Transverse colon (tissue), 4 donors: ENCODE data around the gene ATE1. TPM values are rescaled to one million over a fixed set of nuclear protein-coding genes. Genes with fewer than 3 reads are reported as not detected.

Source experiments
- DNase-seq: peaks from one replicate; pipeline ENCODE4 v3.0.0-alpha.2; 2019
- H3K27ac ChIP-seq, 4 donors: fragments of 200-600 bp; sonication (generic); 2 replicates each; pipeline ENCODE4 v1.5.1; 2016 to 2018; ENCODE audit warnings: inconsistent platforms in 4 of 4
- H3K27me3 ChIP-seq: fragments of 200-600 bp; sonication (generic); 2 replicates; pipeline ENCODE4 v1.5.1; 2017; ENCODE audit warnings: inconsistent platforms
- H3K36me3 ChIP-seq, 4 donors: fragments of 200-600 bp; sonication (generic); 2 replicates each; pipeline ENCODE4 v1.5.1; 2017 to 2019; ENCODE audit warnings: inconsistent platforms in 4 of 4
- H3K4me1 ChIP-seq, 4 donors: fragments of 200-600 bp; sonication (generic); 2 replicates each; pipeline ENCODE4 v1.5.1; 2017 to 2020; ENCODE audit warnings: inconsistent platforms in 4 of 4
- H3K4me3 ChIP-seq, 4 donors: fragments of 200-600 bp; sonication (generic); 1 replicate in 1 of 4; 2 replicates in 3 of 4; pipeline versions ENCODE4 v1.5.1 to v1.6.1; 2017 to 2019; ENCODE audit warnings: inconsistent platforms in 4 of 4
- H3K9me3 ChIP-seq, 2 donors: fragments of 200-600 bp; sonication (generic); 2 replicates each; pipeline ENCODE4 v1.5.1; 2017 to 2019; ENCODE audit warnings: inconsistent platforms in 2 of 2
- CTCF ChIP-seq, 5 experiments: fragments of 200-600 bp in 3 of 5; fragments of 450-650 bp in 2 of 5; sonication (generic) in 3 of 5; IDR thresholded peaks; 1 replicate in 2 of 5; 2 replicates in 3 of 5; pipeline ENCODE4 v1.5.1; 2016 to 2017; ENCODE audit warnings: antibody characterized with exemption in 5 of 5, inconsistent platforms in 3 of 5, mild to moderate bottlenecking in 2 of 5, moderate library complexity in 1 of 5
- EP300 ChIP-seq: sonication (generic); formaldehyde crosslinking; IDR thresholded peaks from one replicate; pipeline ENCODE4 v1.6.1; 2017; ENCODE audit warnings: antibody characterized with exemption, low read depth
- POLR2A ChIP-seq: fragments of 450-650 bp; IDR thresholded peaks from one replicate; pipeline ENCODE4 v1.6.1; 2016; ENCODE audit warnings: antibody characterized with exemption, mild to moderate bottlenecking, moderate library complexity
- POLR2AphosphoS5 ChIP-seq, 3 donors: sonication (generic); formaldehyde crosslinking; IDR thresholded peaks; one replicate each; pipeline ENCODE4 v1.6.1; 2016; ENCODE audit warnings: antibody characterized with exemption in 3 of 3
- WGBS, 2 donors: methylation state at CpG; one replicate each; pipeline ENCODE4 v1.1.5; 2018; ENCODE audit warnings: low coverage in 1 of 2; 5-methylcytosine and 5-hydroxymethylcytosine counted together
- in situ Hi-C, 4 donors: fragments of 200-750 bp; cut with MboI; loops; one replicate each; pipeline versions ENCODE4 v1.15.0 to v1.15.1; 2017; ENCODE audit warnings: low sequenced_read_pairs in 3 of 4, low pct_ligation_motif_present in 1 of 4, low pct_unique_long_range_greater_than_20kb in 1 of 4
- intact Hi-C: fragments of 100-400 bp; cut with DNase I; formaldehyde crosslinking; loops from one replicate; pipeline ENCODE4 v1.15.1; 2023; ENCODE audit warnings: low total_unique reads
- total RNA-seq, 4 donors: library from RNA; depleted of rRNA; stranded (reverse); fragments of >200 nt; gene quantifications; one replicate each; pipeline ENCODE4 v1.1.0, GENCODE V29; 2016

The ATE1 gene
- total RNA-seq, 4 donors from 2014 or later, result 25.3 to 1,446 (median 31.4) TPM

GRCh38 chr10:121864168-121864567, 63.7 kb downstream of the ATE1 start:
- Histone ChIP-seq H3K9me3 (no peaks in the 10 kb centered on the region), H3K4me3 (no peak overlapping the region), H3K4me1 (no peaks in the 10 kb centered on the region), H3K27me3 (no peaks in the 10 kb centered on the region), H3K27ac (no peak overlapping the region), H3K36me3 (peaks cover 0 to 13% (median 2%) of the 10 kb centered on the region in 4 donors)
- DNase-seq, result no peak
- no peak for TF ChIP-seq CTCF (IDR thresholded peaks at IDR 0.05)
- TF ChIP-seq POLR2AphosphoS5 (IDR thresholded peaks at IDR 0.05), result no peak
- no peak for TF ChIP-seq EP300
- no peak for TF ChIP-seq POLR2A
- in situ Hi-C loops (no loop called here), intact Hi-C loops (no loop called here)
- 40 to 94% methylated on average over 2 to 5 of the region's 5 CpGs for WGBS, 2 donors

DNA sequence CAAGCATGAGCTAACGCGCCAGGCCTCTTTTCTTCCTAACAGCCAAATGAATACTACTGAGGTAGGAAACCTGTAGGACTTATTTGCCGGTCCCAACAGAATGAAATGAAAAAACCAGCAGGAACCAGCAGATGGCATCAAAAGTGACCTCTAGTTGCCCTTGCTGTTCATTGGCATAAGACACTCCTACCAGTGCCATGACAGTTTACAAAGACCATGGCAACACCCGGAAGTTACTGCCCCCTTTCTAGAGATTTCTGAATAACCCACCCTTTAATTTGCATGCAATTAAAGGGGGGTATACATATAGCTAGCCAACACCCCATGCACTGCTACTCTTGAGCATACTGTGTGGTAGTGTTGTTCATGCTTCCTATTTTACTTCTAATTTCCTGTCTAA, 65.2 kb downstream of the ATE1 start:
- WGBS, 2 donors, result 96% methylated on average over 4 of the region's 4 CpGs; no CpG with 5 or more reads in 1 of the 2 donors
- in situ Hi-C loops (no loop called here), intact Hi-C loops (no loop called here)
- Histone ChIP-seq H3K4me1 (no peaks in the 10 kb centered on the region), H3K4me3 (no peak overlapping the region), H3K27me3 (no peaks in the 10 kb centered on the region), H3K9me3 (no peaks in the 10 kb centered on the region), H3K27ac (no peak overlapping the region), H3K36me3 (peaks cover 0 to 7% (median 0%) of the 10 kb centered on the region in 4 donors)
- TF ChIP-seq CTCF (IDR thresholded peaks at IDR 0.05) (no peak), EP300 (no peak), POLR2A (no peak), POLR2AphosphoS5 (IDR thresholded peaks at IDR 0.05) (no peak)
- DNase-seq, result no peak

DNA sequence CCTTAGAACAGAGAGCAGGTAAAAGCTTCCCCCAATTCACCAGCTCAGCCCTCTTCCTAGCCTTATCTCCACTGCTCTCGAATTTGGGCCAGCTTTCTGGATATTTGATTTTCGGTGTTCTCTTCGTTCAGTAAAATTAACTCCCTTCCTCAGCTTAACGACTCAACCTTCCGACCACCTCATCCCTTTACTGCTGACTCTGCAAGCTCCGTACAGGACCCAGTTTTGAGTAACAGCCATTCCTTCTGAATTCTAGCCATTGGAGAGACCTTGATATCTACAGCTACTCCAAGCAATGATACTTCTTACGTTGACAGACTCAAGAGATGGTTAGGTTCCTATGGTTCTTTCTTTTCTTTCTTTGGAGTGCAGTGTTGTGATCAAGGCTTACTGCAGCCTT, 65.8 kb downstream of the ATE1 start:
- Histone ChIP-seq H3K27me3 (no peaks in the 10 kb centered on the region), H3K27ac (no peak overlapping the region), H3K36me3 (peaks cover 0 to 3% (median 0%) of the 10 kb centered on the region in 4 donors), H3K9me3 (no peaks in the 10 kb centered on the region), H3K4me1 (no peaks in the 10 kb centered on the region), H3K4me3 (no peak overlapping the region)
- TF ChIP-seq POLR2AphosphoS5 (IDR thresholded peaks at IDR 0.05) (no peak), EP300 (no peak)
- intact Hi-C loops (no loop called here), in situ Hi-C loops (no loop called here)
- WGBS, 2 donors, result 93 to 98% methylated on average over 3 to 7 of the region's 7 CpGs
- no peak for DNase-seq

- Histone ChIP-seq H3K4me3 (no peak overlapping the region), H3K27me3 (no peaks in the 10 kb centered on the region), H3K4me1 (no peaks in the 10 kb centered on the region), H3K9me3 (no peaks in the 10 kb centered on the region), H3K36me3 (peaks cover 0 to 5% (median 0%) of the 10 kb centered on the region in 4 donors), H3K27ac (no peak overlapping the region)
- in situ Hi-C loops, result no loop called here
- WGBS, 2 donors, result 83 to 88% methylated on average over 3 of the region's 3 CpGs
- no peak for TF ChIP-seq CTCF (IDR thresholded peaks at IDR 0.05)
- intact Hi-C loops, result no loop called here
- DNase-seq, result no peak
Observed at GRCh38 chr10:121860810-121861209, 67.0 kb downstream of the ATE1 start.

- no peak for DNase-seq
Observed at GRCh38 chr10:121854809-121855445, 72.9 kb downstream of the ATE1 start.

More at GRCh38 chr10:121854809-121855445, 72.9 kb downstream of the ATE1 start:
- Histone ChIP-seq H3K27ac (no peak overlapping the region), H3K27me3 (no peaks in the 10 kb centered on the region), H3K9me3 (no peaks in the 10 kb centered on the region), H3K4me1 (no peaks in the 10 kb centered on the region), H3K36me3 (peaks cover 0 to 8% (median 0%) of the 10 kb centered on the region in 4 donors), H3K4me3 (no peak overlapping the region)
- TF ChIP-seq POLR2AphosphoS5 (IDR thresholded peaks at IDR 0.05) (no peak), POLR2A (no peak)
- in situ Hi-C loops (no loop called here), intact Hi-C loops (no loop called here)
- WGBS, 2 donors, result 0 to 92% methylated on average over 1 to 4 of the region's 4 CpGs
